NCI-H1694 treated with DMSO at 0.1 percent for 48 hours (cell line): ENCODE data around the gene TSPAN11.

ENCODE experiments used
- DNase-seq: peaks from one replicate; lab custom pipeline; 2025; lab: John Stamatoyannopoulos, UW

TSPAN11 gene

DNA sequence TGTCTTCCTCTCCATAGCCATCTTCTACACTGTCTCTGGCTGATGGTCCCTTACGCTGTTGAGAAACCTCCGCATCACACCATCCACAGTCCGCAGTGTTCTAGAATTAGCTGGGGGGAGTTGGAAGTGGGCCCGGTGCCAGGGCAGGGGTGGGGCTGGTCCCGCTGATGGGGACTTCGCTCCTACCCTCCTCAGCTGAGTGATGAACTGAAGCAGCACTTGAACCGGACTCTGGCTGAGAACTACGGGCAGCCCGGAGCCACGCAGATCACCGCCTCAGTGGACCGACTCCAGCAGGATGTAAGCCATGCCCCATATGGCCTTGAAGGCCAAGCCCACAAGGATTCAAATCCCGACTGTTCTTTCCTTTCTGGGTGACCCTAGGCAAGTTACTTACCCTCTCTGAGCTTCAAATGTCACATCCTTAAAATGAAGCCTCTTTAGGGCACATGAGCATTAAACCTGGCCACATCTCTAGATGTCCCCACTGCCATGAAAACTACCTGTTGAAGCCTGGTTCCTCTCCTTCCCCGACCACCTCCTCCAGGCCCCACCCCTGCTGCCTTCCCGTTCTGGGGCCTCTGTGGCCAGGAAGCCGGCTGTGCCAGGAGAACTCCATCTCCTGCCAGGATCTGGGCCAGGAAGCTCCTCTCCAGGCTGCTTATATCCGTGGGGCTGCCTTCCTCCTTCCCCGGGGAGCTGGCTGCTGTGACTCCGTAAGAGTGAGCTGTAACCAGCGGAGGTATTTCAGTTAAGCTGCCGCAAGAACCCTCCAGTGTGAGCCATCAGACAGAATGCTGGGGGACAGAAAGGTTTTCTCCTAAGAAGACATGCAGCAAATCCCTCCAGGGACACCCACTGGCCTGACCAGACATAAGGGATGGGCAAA, 53.1 kb downstream of the TSPAN11 start:
- no peak for DNase-seq

DNA sequence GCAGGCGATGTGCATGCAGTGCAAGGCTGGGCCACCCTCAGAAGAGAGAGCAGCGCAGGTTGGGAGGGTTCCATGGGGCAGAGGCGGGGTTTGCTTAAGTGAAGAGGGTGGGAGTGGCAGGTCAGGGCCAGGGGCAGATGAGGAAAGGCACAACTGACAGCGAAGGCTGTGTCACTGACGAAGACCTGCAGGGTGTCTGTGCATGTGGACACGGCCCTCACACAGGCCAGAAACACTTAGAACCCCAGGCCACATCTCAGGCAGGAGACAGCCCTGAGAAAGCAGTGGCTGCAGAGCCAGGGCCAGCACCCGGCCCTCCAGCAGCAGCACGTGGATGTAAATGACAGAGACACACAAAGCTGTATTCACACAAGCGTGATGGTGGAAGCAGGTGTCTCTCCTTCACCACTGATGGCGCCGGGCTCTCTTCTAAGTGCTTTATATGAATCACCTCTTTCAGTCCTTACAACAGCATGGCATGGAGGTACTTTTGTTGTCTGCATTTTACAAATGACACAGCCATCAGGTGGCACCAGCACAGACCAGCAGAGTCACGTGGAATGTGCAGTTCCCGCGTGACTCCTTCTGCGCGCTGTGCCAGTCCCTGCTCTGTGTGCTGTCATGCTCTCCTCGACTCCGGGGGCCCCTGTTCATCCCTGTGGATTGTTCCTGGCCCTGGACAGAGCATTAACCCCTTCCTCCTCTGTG, 54.6 kb downstream of the TSPAN11 start:
- DNase-seq, result no peak

DNA sequence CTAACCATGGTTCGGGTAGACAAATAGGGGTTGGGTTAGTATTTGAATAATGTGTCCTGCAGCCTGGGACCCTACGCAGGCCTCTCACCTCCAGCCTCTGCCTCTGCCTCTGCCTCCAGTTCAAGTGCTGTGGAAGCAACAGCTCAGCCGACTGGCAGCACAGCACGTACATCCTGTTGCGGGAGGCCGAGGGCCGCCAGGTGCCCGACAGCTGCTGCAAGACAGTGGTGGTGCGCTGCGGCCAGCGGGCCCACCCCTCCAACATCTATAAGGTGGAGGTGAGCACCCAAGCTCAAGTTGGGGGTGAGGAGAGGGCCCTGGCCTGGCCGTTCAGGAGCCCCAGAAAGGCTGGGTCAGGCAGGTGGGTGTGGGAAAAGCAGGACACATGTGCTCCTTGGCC, 55.9 kb downstream of the TSPAN11 start:
- DNase-seq, result no peak

DNA sequence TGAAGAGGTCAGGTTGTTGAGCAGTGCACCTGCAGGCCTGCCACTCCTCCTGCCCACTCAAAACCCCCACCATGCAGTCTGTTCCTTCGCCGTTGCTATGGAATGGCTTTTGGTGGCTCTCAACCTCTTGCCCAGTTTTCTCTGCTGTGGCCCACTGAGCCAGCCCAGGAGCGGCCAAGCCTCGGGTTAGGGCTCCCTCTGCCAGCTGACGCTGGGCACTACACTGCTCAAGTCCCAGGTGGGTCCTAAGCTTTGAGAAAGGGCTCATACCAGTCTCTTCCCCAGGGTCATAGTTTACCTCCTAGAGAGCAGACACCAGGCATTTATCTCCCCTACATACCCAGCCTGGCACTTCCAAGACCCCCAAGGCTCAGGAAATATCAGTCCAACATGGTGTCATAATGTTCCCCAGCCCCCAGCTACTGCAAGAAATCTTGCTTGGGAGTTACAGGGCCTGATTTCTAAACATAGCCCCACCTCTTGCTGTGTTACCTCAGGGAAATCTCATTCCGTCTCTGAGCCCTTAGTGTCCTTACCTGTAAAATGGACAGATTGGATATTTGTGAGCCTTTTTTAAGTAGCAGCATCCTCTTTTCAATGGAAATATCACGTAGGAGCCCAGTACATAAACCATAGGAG, 59.4 kb downstream of the TSPAN11 start:
- DNase-seq, result peak; percentile 71

DNA sequence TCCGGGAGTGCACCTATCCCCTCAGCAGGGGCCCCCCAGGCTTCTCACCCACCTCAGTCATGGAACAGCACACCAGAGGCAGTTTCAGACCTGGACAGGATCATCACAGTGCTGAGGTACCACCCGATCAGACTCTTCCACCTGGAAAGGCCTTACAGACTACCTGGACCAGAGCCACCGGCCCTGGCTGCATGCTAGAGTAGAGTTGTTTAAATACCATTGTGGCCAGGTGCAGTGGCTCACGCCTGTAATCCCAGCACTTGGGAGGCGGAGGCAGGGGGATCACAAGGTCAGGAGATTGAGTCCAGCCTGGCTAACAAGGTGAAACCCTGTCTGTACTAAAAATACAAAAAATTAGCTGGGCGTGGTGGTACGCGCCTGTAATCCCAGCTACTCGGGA, 61.5 kb downstream of the TSPAN11 start:
- DNase-seq, result no peak

DNA sequence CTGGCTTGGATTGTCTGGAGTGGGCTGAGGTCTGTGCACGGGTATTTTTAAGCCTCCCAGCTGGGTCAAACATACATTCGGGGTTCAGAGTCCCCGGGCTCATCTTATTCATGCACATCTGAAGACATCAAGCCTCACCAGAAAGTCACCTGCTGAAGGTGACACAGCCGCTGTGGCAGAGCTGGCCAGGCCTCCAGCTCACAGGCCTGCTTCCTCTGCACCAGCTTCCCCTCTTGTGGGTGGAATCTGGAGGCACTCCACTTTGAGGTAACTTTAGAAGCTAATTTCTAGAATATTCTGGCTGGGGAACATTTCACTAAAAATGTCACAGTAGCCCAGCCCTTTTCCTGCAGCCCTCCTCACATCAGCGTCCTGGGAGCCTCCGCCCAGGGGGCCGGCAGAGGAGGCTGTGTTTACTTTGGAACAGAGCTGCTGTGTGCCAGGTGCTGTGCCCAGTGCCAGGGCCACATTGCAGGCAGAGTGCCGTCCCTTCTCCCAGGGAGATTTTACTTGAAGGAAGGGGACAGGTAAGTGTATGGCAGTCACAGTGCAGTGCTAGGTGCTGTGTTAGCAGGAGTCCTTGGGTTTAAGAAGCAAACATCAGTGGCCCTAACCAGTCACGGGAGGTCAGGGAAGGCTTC, 62.2 kb downstream of the TSPAN11 start:
- no peak for DNase-seq

DNA sequence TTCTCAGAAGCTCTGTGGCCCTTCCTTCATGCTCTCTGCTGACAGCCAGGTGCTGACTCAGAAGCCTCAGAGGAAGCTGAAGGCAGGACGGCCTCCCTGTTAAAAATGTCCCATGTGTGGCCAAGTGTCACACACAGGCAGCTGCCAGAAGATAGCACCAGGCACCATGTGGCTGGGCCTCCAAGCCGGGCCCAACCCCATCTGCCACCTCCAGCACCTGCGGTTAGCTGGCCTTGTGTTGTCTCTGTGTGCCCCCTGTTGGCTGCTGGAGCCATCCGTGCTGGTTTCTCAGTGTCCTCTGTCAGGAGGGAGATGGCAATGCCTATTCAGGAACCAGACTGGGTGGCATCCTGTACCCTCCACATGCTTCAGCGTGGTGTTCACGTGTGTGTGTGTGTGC, 63.2 kb downstream of the TSPAN11 start:
- peak; percentile 96 for DNase-seq

DNA sequence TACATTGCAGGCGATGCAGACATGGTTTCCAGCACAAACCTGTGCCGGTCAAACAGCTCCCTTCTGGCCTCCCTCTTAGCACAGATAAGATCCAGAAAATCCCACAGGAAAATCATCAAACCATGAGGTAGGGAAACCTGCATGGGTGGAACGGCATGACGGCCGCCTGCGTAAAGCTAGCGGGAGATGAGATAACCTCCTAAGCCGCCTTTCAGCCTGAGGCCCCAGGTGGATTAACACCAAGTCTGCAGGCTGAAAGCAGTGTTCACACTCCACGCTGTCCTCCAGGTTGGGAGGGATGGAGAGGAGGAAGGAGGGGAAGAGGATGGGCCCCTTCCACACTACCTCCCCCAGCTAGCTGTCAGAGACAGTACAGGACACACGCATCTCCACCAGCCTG, 63.8 kb downstream of the TSPAN11 start:
- no peak for DNase-seq

DNA sequence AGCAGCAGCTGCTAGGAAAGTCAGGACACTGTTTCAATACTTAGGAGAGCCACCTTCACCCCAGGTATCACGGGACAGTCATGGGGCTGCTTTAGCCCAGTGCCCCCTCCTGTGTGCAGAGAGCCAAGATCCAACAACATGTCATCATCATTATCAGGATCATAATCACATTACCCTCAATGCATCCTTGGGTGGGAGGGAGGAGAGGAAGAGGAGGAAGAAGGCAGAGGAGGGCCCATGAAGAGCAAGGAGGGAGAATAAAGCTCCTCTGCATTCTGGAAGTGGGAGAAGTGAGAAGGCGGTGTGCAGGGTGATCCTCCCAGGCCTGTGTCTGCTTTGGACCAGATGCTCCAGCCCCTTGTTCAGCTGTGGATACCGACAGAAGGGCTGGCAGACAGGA, 64.2 kb downstream of the TSPAN11 start:
- DNase-seq, result peak; percentile 37

DNA sequence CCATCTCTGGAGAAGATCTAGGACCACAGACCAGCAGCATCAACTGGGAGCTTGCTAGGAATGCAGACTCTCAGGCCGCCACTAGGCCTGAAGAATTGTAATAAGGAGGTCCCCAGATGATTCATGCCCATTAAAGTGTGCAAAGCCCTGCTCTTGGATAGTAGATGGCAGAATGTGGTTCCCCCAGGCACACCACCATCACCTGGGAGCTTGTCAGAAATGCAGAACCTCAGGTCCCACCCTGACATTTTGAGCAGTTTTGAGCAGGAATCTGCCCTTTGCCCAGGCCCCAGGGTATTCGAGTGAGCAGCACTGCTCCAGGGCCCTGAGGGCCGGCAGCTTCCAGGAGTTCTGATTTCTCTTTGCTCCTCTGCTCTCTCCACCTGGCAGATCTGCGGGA, 64.9 kb downstream of the TSPAN11 start:
- no peak for DNase-seq

DNA sequence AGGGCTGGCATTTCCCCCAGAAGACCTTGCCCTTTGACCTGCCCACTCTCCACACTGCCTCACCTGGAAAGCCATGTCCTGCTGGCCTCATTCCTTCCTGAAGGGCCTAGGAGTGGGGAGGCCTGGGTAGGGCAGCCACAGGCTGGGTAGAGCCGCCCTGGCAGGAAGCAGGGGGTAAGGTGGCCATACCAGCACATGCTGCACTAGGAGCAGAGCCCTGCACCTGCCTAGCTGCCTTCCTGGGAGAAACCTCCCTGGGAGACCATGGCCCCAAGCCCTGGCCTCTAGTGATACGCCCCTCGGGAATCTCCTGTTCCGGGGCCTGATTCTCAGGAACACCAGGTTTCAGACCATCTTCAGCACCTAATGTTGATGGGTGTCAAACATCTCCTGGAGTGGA, 65.8 kb downstream of the TSPAN11 start:
- DNase-seq, result no peak

DNA sequence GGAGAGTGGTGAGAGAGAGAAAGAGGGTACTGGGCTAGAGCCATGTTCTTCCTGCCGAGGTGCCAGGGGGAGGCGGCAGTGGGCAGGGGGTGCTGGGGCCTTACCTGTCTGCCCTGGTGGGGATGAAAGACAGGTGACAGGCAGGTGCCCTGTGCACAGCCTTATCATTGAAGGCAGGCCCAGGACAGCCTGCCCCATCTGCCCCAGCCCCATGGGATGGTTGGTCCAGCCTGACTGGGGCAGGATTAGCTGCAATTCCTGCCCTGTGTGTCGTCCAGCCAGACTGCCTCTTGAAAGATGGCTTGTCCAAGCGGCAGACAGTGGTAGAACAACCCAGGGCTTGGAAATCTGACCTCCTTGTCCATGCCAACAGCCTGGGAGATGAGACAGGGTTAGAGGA, 67.2 kb downstream of the TSPAN11 start:
- no peak for DNase-seq

DNA sequence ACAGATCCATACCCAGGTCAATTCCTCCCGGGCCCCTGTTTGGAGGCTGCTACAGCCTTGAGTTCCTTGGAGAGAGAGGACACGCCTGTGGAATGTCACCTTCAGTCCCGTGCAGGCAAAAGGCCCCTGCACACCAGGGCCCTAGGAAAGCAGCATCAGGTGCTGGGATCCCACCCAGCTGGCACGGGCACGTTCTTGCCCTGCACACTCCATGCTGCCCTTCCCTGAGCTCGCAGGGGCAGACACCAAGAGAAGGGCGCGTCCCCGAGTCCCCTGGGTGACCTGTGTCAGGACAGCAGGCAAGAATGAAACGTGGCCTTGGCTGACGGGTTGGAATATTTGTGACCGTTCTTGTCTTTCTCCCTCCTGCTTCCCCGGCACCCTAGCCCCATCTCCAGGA, 67.7 kb downstream of the TSPAN11 start:
- no peak for DNase-seq

DNA sequence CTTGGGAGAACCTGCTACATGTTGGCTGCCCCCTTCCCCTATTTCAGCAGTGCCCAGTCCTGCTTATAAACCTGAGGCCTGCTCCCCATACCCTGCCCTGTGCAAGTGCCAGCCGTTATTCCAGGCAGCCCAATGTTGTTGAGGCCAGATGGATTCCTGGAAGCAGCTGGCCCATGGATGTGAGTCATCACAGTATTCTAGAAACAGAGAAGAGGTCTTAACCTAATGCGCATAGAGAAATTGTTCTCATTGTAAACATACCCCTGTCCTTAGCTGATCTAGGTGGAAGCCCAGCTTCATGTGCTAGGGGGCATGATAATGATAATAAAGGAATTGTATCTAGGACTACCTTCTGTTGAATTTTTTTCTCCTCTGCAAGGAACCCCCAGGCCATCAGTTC, 69.7 kb downstream of the TSPAN11 start:
- peak; percentile 62 for DNase-seq

DNA sequence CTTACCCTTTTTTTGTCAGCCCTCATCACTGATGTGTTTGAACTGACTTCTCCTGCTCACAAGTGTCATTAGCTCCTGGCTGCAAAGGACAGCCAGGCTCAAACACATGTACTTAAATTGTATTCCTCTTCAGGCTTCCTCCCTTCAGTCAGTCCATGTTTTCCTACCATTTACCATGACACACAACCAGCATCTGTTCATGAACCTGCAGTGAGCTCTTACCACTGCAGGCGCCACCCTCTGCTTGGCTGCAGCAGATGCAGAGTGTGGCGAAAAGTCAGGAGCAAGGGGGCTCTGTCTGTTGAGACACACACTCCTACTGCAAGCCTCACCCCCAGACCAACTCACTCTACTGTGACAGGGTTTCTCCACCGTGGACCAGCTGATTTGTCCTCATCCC, 70.2 kb downstream of the TSPAN11 start:
- DNase-seq, result peak; percentile 95

DNA sequence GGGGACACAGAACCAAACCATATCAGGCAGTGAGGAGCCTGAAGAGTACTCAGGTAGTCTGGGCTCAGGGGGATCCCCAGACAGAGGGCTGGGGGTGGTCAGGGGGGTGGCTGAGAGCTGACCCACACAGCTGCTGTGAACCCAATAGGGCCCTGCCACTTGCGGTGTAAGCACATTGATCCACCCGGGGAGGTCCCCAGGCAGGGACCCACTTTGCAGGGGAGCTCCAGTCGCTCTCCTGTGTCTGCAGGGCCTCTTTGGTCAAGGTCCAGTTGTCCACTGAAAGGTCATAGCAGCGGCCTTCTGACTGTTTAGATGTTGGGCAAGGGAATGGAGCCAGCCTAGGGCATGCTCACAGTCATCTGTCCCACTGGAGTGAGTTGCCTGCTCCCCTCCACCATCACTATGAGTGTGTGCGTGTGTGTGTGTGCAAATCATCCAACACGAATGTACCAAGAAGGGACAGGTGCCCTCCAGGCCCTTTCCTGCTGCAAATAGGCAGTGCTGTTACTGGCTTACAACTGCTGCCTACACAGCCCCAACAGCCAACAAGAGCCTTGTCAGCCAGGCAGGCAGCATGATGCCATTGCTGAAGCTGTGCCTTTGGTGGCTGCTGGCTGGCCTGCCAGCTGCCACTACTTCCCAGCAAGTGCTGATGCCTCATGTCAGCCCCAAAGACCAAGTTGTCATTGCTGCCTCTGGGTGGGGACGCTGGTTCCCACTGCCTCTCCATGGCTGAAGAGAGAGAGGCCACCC, 71.3 kb downstream of the TSPAN11 start:
- peak; percentile 35 for DNase-seq

DNA sequence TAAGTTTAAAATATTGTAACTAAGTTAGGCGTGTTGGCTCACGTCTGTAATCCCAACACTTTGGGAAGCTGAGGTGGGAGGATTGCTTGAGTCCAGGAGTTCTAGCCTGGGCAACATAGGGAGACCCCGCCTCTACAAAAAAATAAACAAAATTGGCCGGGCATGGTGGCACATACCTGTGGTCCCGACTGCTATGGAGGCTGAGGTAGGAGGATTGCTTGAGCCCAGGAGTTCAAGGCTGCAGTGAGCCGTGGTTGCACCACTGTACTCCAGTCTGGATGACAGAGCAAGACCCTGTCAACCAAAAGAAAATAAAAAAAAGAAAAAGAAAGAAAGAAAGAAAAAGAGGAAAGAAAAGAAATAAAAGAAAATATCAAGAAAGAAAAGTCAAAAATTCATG, 72.5 kb downstream of the TSPAN11 start:
- DNase-seq, result no peak

DNA sequence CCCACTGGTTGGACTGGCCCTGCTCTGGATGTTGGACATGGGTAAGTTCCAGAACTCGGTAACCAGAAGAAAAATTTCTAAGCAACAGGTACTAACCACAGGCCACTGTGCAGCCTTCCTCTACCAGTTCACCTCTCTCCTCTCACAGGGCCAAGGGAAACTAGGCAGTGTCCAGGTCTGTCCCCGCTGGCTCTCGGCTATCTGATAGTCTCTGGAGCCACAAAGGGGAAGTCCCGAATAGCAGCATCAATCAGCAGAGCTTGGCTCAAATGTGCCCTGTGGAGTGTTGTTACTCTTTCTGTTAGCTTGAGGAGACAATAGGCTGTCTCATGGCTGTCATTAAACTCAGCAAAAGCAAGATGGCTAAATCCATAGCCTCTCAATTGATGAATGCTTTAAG, 73.2 kb downstream of the TSPAN11 start:
- DNase-seq, result no peak

DNA sequence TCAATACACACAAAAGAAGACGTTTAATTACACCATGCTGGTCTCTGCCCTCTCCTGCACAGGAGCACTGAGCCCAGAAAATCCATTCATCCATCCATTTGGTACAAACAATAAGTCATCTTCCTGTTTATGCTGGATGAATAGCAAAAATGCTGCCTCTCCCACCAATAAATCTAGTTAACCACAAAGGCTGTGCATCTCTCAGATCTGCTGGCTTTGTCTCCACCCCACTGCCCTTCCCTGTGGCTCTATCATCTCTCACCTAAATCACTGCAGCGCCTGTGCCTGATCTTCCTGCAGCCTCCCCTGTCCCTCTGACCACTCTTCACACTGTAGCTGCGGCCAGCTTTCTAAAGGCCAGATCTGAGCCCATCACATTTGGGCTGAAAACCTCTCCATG, 74.2 kb downstream of the TSPAN11 start:
- no peak for DNase-seq

DNA sequence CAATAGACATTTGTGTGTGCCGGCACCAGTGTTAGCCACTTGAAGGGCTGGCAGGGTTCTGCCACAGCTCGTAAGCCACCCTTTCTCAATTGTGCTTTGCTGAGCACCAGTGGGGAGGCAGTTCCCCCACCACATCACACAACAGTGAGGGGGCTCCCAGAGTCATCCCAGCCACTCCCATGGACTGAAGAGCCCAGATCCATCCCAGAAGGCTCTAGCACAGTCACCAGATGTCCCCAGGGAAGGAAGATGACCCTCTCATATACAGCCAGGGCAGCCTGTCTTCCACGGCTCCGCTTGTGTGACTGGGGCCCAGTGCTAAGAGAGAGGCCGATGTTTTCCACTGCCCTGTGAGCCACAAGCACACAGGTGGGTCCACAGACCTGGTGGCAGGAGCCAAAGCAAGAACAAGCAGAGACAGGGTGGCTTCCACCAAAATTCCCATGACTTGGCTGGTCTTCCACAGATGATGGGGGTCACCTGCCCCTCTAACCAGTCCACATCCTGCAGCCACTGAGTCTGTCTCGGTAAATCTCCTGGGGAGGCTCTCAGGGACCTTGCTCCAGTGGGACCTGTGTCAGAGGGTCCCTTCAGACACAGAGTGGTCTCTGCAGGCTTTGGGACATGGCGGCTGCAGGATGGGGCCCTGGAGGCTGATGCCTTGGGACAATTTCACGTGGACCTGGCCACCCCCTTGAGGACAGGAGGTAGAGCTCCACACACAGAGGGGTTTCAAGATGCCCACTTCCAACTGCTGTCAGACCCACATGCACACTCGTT, 75.2 kb downstream of the TSPAN11 start:
- no peak for DNase-seq

DNA sequence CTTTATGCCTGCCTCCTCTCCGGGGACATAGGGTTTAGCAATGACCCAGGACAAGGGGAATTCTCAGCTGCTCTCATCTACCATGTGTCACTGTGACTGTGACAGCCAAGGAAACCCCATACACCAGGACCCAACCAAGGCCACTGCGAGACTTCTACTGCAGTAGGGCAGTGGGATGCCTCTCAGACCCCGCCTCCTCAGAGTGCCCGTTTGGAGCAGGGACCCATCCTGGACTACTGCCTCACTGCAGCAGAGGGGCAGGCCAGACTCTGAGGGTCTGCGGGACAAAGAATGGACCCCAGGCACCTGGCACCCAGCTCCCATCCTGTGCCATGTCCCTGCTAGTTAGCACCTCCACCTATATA, 75.8 kb downstream of the TSPAN11 start:
- no peak for DNase-seq
